Measurements from ENCODE around the gene ADRA2B. TPM values are rescaled to one million over a fixed set of nuclear protein-coding genes. Genes with fewer than 3 reads are reported as not detected.

ADRA2B gene
- total RNA-seq, 1 experiment from 2014 or later: 0.28 TPM

GRCh38 chr2:96089356-96090195, 26.8 kb downstream of the ADRA2B start:
- CTCF ChIA-PET: no interaction called here

More at GRCh38 chr2:96089356-96090195, 26.8 kb downstream of the ADRA2B start:
- ATAC-seq (no peak), DNase-seq (ENCODE audit: low read depth, low spot score) (no peak)
- in situ Hi-C loops (cut with HindIII; ENCODE audit: low pct_unique_long_range_greater_than_20kb, low sequenced_read_pairs) (no loop called here), intact Hi-C loops (cut with micrococcal nuclease; ENCODE audit: unreplicated experiment) (no loop called here)
- POLR2A ChIA-PET: no interaction called here
- Histone ChIP-seq H3K27me3 (ENCODE audit: control insufficient read depth, insufficient read depth, low read length) (no peaks in the 10 kb centered on the region), H3K9me3 (ENCODE audit: control insufficient read depth, insufficient read depth, low read depth, low read length) (no peaks in the 10 kb centered on the region), H3K36me3 (ENCODE audit: control insufficient read depth, insufficient read depth, low read length) (no peaks in the 10 kb centered on the region), H3K4me1 (ENCODE audit: control insufficient read depth, insufficient read depth, low read length) (no peaks in the 10 kb centered on the region), H3K4me3 (ENCODE audit: low read depth in 2 of 2, low read length in 2 of 2) (no peak overlapping the region), H3K27ac (ENCODE audit: low read length) (no peak overlapping the region)
- TF ChIP-seq SIN3A (IDR thresholded peaks at IDR 0.05; ENCODE audit: borderline replicate concordance, insufficient read depth, low read depth, low read length) (no peak), TCF7L2 (IDR thresholded peaks at IDR 0.05; ENCODE audit: low read depth, low read length) (no peak), POLR2AphosphoS5 (IDR thresholded peaks at IDR 0.05; ENCODE audit: low read depth, low read length) (no peak), CTCF (IDR thresholded peaks at IDR 0.05) (no peak), REST (IDR thresholded peaks at IDR 0.05; ENCODE audit: insufficient read depth in 1 of 2, low read depth in 2 of 2, low read length in 1 of 2) (no peak)
- BruUV-seq (replicated peaks): no TSS peak
